Fibroblast of lung (primary cell): Measurements from ENCODE around the gene FHIT. TPM values are rescaled to one million over a fixed set of nuclear protein-coding genes. Genes with fewer than 3 reads are reported as not detected.
A peak's percentile ranks its signal among the peaks of the same experiment; 100 is the strongest.

Experiments used
- DNase-seq, 2 donors: peaks; one replicate each; pipeline versions ENCODE4 v3.0.0 to v3.0.0-alpha.2; 2010; ENCODE audit warnings: low read depth in 2 of 2
- H2AFZ ChIP-seq: 2 replicates; pipeline ENCODE4 v1.5.1; 2012; ENCODE audit warnings: low read length, control low read depth, inconsistent platforms
- H3K27ac ChIP-seq: 2 replicates; pipeline ENCODE4 v1.5.1; 2011; ENCODE audit warnings: low read length, control low read depth; ENCODE audit not compliant: insufficient read depth
- H3K27me3 ChIP-seq: 2 replicates; pipeline ENCODE4 v1.5.1; 2011; ENCODE audit warnings: mild to moderate bottlenecking, low read length; ENCODE audit not compliant: control insufficient read depth, insufficient read depth
- H3K36me3 ChIP-seq: 2 replicates; pipeline ENCODE4 v1.5.1; 2011; ENCODE audit warnings: low read length; ENCODE audit not compliant: control insufficient read depth, insufficient read depth
- H3K4me1 ChIP-seq: 2 replicates; pipeline ENCODE4 v1.5.1; 2011; ENCODE audit warnings: low read length; ENCODE audit not compliant: control insufficient read depth, insufficient read depth; ENCODE audit errors: extremely low read depth
- H3K4me2 ChIP-seq: 2 replicates; pipeline ENCODE4 v1.5.1; 2011; ENCODE audit warnings: low read length, control low read depth; ENCODE audit not compliant: insufficient read depth; ENCODE audit errors: extremely low read depth
- H3K4me3 ChIP-seq, 4 experiments: fragments of 200-600 bp in 1 of 4; sonication (generic) in 1 of 4; replicated peaks in 1 of 4; 2 replicates each; pipeline ENCODE4 v1.5.1; 2011 to 2016; ENCODE audit warnings: low read length in 4 of 4, low read depth in 3 of 4, mild to moderate bottlenecking in 3 of 4, control low read depth in 2 of 4, inconsistent platforms in 1 of 4, mixed read lengths in 1 of 4; ENCODE audit not compliant: insufficient read depth in 1 of 4; ENCODE audit errors: control extremely low read depth in 1 of 4
- H3K79me2 ChIP-seq: 2 replicates; pipeline ENCODE4 v1.5.1; 2012; ENCODE audit warnings: mild to moderate bottlenecking, low read length, inconsistent platforms; ENCODE audit not compliant: control insufficient read depth, insufficient read depth
- H3K9ac ChIP-seq: 2 replicates; pipeline ENCODE4 v1.5.1; 2011; ENCODE audit warnings: mild to moderate bottlenecking, low read length, control low read depth; ENCODE audit not compliant: insufficient read depth
- H3K9me3 ChIP-seq: 2 replicates; pipeline ENCODE4 v1.5.1; 2012; ENCODE audit warnings: low read depth, low read length; ENCODE audit not compliant: control insufficient read depth, insufficient read depth
- H4K20me1 ChIP-seq: 2 replicates; pipeline ENCODE4 v1.5.1; 2011; ENCODE audit warnings: low read length; ENCODE audit not compliant: control insufficient read depth, insufficient read depth; ENCODE audit errors: extremely low read depth
- CTCF ChIP-seq, 2 donors: IDR thresholded peaks in 1 of 2; conservative IDR thresholded peaks in 1 of 2; 1 replicate in 1 of 2; 2 replicates in 1 of 2; pipeline ENCODE4 v1.5.1; 2011 to 2012; ENCODE audit warnings: low read length in 2 of 2, control low read depth in 1 of 2, inconsistent platforms in 1 of 2, low read depth in 1 of 2, mild to moderate bottlenecking in 1 of 2
- EZH2 ChIP-seq: IDR thresholded peaks from 2 replicates; pipeline ENCODE4 v1.5.1; 2012; ENCODE audit warnings: low read length, control low read depth, mild to moderate bottlenecking; ENCODE audit errors: missing control alignments
- polyA plus RNA-seq, 2 donors: library from polyadenylated mRNA; depleted of rRNA in 1 of 2; stranded (reverse) in 1 of 2; unstranded in 1 of 2; fragments of >200 nt; gene quantifications; 2 replicates each; pipeline ENCODE4 v1.2.1, GENCODE V29; 2011 to 2012; ENCODE audit warnings: missing spikeins in 1 of 2
- total RNA-seq: library from RNA; depleted of rRNA; stranded (reverse); fragments of >200 nt; gene quantifications from 2 replicates; pipeline ENCODE4 v1.2.1, GENCODE V29; 2014

Gene FHIT
- total and polyA plus RNA-seq, 2 donors (not counting 1 experiment from before 2014, with no cell fraction given), result 0.79 to 2.1 TPM

DNA sequence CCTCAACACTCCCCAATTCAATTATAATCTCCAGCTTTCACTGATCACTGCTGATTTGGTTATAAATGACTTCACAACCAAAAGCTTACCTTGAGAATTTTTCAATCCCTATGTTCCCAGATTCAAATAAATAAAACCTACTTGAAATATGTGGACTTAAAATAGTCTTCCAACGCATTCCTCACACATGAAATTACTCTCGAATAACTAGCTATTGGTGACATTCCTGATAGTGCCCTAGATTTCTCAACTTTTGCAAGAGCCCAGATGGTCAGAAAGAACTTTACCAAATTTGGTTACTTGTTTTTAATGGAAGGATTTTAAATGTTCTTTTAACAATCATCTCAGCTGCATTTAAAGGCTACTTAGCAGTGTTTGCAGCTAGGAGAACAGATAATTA, 605.5 kb downstream of the FHIT start:
- TF ChIP-seq EZH2 (no peak), CTCF (conservative IDR thresholded peaks at IDR 0.05 in 1 of 2, IDR thresholded peaks at IDR 0.05 in 1 of 2; ENCODE audit: low read depth in 1 of 2, low read length in 2 of 2) (no peak)
- Histone ChIP-seq H3K4me1 (no peaks in the 10 kb centered on the region), H3K4me3 (no peak overlapping the region), H3K79me2 (no peaks in the 10 kb centered on the region), H3K9me3 (no peaks in the 10 kb centered on the region), H3K27me3 (no peaks in the 10 kb centered on the region), H3K9ac (no peak overlapping the region), H3K36me3 (no peaks in the 10 kb centered on the region), H2AFZ (no peak overlapping the region), H3K4me2 (no peak overlapping the region), H4K20me1 (no peaks in the 10 kb centered on the region), H3K27ac (no peak overlapping the region)
- peak; percentile 15 to 50 for DNase-seq

DNA sequence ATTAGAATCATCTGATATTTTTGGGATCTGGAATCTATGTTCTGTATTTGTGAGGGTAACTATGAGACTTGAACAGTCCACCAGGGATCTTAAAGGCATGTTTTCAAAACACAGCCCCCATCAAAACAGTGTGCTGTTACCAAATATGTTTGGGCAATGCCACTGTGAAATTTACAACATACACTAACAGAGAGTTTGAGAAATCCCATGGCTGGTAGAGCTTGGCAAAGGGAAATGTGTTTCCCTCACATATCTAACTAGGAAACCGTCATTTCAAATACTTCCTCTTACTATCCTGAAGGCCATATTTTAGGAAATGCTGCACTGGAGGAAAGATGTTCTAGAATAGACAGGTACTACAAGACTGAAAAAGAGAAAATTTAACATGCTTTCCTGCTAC, 607.4 kb downstream of the FHIT start:
- Histone ChIP-seq H3K4me3 (no peak overlapping the region), H3K4me1 (no peaks in the 10 kb centered on the region), H3K9me3 (no peaks in the 10 kb centered on the region), H3K4me2 (no peak overlapping the region), H3K27ac (no peak overlapping the region), H4K20me1 (no peaks in the 10 kb centered on the region), H3K9ac (no peak overlapping the region), H3K36me3 (no peaks in the 10 kb centered on the region), H3K79me2 (no peaks in the 10 kb centered on the region), H3K27me3 (no peaks in the 10 kb centered on the region), H2AFZ (no peak overlapping the region)
- no peak for DNase-seq
- TF ChIP-seq CTCF (conservative IDR thresholded peaks at IDR 0.05 in 1 of 2, IDR thresholded peaks at IDR 0.05 in 1 of 2; ENCODE audit: low read depth in 1 of 2, low read length in 2 of 2) (no peak), EZH2 (no peak)

DNA sequence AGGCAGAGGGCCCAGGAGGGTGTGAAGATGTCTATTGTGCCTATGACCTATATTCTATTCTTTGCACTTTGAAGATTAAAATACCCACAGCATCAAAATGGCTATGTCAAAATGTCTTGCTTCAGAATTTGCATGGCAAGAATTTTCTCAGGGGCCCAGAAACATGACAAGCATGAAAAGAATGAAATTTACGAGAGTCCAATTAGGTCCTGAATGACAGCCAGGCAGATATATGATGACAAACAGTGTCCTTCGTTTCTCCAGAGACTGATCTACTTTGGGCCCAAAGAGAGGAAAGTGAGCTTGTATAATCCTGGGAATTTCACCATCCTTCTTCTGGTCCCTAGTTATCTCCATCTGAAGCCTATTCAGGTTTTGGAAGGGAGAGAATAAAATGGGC, 609.9 kb downstream of the FHIT start:
- Histone ChIP-seq H3K4me3 (no peak overlapping the region), H4K20me1 (no peaks in the 10 kb centered on the region), H3K9ac (no peak overlapping the region), H3K36me3 (no peaks in the 10 kb centered on the region), H3K9me3 (no peaks in the 10 kb centered on the region), H3K27ac (no peak overlapping the region), H2AFZ (no peak overlapping the region), H3K27me3 (no peaks in the 10 kb centered on the region), H3K4me2 (no peak overlapping the region), H3K79me2 (no peaks in the 10 kb centered on the region), H3K4me1 (no peaks in the 10 kb centered on the region)
- no peak for TF ChIP-seq CTCF (conservative IDR thresholded peaks at IDR 0.05 in 1 of 2, IDR thresholded peaks at IDR 0.05 in 1 of 2; ENCODE audit: low read depth in 1 of 2, low read length in 2 of 2)
- no peak for TF ChIP-seq EZH2
- DNase-seq, result no peak
